Measurements from ENCODE around the gene TBC1D22B. TPM values are rescaled to one million over a fixed set of nuclear protein-coding genes. Genes with fewer than 3 reads are reported as not detected.

The TBC1D22B gene
- total RNA-seq, 4 donors from 2014 or later: 7.3 to 10.2 (median 8.6) TPM

DNA sequence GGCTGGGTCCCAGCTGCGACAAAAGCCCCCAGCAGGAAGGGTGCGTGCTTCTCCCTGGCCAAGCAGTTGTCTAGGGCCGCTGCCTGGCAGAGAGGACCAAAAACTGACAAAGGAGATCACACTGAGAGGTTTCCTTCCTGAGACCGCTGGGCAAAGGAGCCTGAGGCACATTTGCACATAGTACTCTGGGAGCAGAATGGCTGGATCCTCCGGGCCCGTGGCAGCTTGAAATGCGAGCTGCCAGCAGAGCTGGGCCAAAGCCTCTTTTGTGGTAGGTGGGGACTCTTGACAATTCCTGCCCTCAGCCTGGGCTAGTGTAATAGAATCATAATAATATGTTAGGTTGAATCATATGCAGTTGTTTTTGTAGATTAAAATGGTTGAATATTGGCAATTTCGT is 63.1 kb downstream of the TBC1D22B start:
- Histone ChIP-seq H3K27ac (replicated peaks in 1 of 4) (no peak overlapping the region), H3K36me3 (peaks cover 9 to 71% (median 69%) of the 10 kb centered on the region in 4 donors), H3K27me3 (no peaks in the 10 kb centered on the region), H3K9me3 (no peaks in the 10 kb centered on the region), H3K4me3 (no peak overlapping the region), H3K4me1 (peaks cover 0 to 18% (median 10%) of the 10 kb centered on the region in 4 donors)
- no peak for DNase-seq (ENCODE audit: extremely low spot score)
- WGBS: 92% methylated on average over 8 of the region's 8 CpGs
- intact Hi-C loops (cut with DNase I): no loop called here
- no peak for TF ChIP-seq POLR2A (IDR thresholded peaks at IDR 0.05; ENCODE audit: low read depth)
- no peak for TF ChIP-seq POLR2AphosphoS5 (IDR thresholded peaks at IDR 0.05)
- TF ChIP-seq, protein P1, sequence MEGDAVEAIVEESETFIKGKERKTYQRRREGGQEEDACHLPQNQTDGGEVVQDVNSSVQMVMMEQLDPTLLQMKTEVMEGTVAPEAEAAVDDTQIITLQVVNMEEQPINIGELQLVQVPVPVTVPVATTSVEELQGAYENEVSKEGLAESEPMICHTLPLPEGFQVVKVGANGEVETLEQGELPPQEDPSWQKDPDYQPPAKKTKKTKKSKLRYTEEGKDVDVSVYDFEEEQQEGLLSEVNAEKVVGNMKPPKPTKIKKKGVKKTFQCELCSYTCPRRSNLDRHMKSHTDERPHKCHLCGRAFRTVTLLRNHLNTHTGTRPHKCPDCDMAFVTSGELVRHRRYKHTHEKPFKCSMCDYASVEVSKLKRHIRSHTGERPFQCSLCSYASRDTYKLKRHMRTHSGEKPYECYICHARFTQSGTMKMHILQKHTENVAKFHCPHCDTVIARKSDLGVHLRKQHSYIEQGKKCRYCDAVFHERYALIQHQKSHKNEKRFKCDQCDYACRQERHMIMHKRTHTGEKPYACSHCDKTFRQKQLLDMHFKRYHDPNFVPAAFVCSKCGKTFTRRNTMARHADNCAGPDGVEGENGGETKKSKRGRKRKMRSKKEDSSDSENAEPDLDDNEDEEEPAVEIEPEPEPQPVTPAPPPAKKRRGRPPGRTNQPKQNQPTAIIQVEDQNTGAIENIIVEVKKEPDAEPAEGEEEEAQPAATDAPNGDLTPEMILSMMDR (IDR thresholded peaks at IDR 0.05): no peak
- TF ChIP-seq EP300 (IDR thresholded peaks at IDR 0.05): no peak

DNA sequence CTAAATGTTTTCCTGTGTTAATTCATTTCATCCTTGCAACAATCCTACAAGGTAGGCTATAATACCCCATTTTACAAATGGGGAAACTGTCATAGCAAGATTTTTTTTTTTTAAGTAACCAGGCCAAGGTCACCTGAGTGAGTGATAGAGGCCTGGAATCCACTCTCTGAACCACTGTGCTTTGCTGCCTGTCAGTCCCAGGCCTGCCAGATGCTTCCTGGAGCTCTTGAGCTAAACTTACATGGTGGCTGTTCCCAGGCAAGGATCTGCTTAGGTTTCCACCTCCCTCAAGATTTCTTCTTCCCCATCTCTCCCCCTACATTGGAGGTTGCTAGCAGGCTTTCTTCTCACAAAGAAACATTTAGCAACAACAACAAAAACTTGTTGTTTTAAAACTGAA is 63.5 kb downstream of the TBC1D22B start:
- Histone ChIP-seq H3K4me3 (no peak overlapping the region), H3K27me3 (no peaks in the 10 kb centered on the region), H3K9me3 (no peaks in the 10 kb centered on the region), H3K36me3 (peaks cover 9 to 67% (median 64%) of the 10 kb centered on the region in 4 donors), H3K27ac (replicated peaks in 1 of 4) (no peak overlapping the region), H3K4me1 (peaks cover 0 to 18% (median 12%) of the 10 kb centered on the region in 4 donors)
- DNase-seq (ENCODE audit: extremely low spot score): no peak
- intact Hi-C loops (cut with DNase I): no loop called here
- TF ChIP-seq EP300 (IDR thresholded peaks at IDR 0.05) (no peak), POLR2A (IDR thresholded peaks at IDR 0.05; ENCODE audit: low read depth) (no peak), POLR2AphosphoS5 (IDR thresholded peaks at IDR 0.05) (no peak)
- TF ChIP-seq, protein P1 (IDR thresholded peaks at IDR 0.05): no peak

DNA sequence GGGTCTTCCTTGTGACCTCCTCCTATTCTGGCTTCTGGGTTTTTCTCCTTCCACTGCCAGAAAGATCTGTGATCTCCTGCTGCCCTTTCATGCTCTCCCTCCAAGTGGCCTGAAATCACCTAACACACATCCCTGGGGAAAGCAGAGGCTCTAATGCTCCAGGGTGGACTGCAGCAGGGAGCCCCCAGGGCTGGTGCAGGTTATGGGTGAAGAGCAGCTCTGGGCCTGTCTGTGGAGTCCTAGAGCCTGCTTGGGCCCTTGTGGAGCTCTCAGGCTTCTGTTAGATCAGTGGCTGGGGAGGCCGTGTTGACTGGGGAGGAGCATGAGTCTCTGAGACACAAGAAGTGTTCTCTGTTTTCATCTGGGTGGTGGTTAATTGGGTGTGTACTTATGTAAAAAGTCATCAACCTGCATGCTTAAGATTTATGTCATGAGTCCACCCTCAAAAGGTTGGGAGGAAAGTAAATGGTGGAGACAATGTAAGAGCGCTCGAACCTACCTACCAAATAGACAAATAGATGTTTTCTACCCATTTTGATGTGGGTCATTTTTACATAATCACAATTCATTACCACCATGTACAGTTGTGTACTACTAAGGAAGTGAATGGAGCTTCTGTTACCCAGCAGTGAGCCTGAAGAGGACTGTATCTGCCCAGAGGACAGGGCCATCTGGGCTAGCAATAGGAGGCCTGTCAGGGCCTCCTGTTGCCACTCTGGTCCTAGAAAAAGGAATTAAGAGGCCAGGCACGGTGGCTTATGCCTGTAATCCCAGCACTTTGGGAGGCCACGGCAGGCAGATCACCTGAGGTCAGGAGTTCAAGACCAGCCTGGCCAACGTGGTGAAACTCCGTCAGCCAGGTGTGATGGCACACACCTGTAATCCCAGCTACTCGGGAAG is 64.2 kb downstream of the TBC1D22B start:
- H3K27ac ChIP-seq (replicated peaks in 1 of 4): no peak overlapping the region
- H3K9me3 ChIP-seq: no peaks in the 10 kb centered on the region
- H3K27me3 ChIP-seq: no peaks in the 10 kb centered on the region
- DNase-seq (ENCODE audit: extremely low spot score): no peak
- H3K4me1 ChIP-seq: peaks cover 0 to 18% (median 12%) of the 10 kb centered on the region in 4 donors
- intact Hi-C loops (cut with DNase I): no loop called here
- H3K36me3 ChIP-seq: peaks cover 9 to 60% (median 57%) of the 10 kb centered on the region in 4 donors
- no peak overlapping the region for H3K4me3 ChIP-seq
- TF ChIP-seq POLR2A (IDR thresholded peaks at IDR 0.05; ENCODE audit: low read depth): no peak
- no peak for TF ChIP-seq POLR2AphosphoS5 (IDR thresholded peaks at IDR 0.05)
- no peak for TF ChIP-seq EP300 (IDR thresholded peaks at IDR 0.05)
- TF ChIP-seq, protein P1 (IDR thresholded peaks at IDR 0.05): no peak
- WGBS: 81% methylated on average over 8 of the region's 8 CpGs

DNA sequence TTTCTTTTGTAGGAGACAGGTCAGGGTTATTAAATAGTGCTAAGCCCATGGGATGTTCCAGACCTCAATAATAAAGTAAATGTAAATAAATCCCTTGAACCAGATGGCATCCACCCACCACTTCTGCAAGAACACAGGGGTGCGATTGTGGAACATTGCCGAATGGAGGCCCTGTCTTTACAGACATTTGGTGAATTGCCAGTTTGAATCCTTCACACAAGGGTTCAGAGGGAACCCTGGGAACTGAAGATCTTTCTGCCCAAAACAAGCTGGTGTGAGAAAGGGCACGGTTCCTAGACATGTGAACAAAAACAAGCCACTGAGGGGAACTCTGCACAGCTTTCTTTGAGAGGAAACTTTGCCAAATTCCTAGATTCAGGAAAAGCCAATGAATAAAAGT is 66.0 kb downstream of the TBC1D22B start:
- H3K9me3 ChIP-seq: no peaks in the 10 kb centered on the region
- no peak overlapping the region for H3K4me3 ChIP-seq
- H3K4me1 ChIP-seq: peaks cover 0 to 18% (median 12%) of the 10 kb centered on the region in 4 donors
- H3K36me3 ChIP-seq: peaks cover 9 to 43% (median 39%) of the 10 kb centered on the region in 4 donors
- TF ChIP-seq, protein P1 (IDR thresholded peaks at IDR 0.05): no peak
- no peak for TF ChIP-seq POLR2A (IDR thresholded peaks at IDR 0.05; ENCODE audit: low read depth)
- no peak for TF ChIP-seq EP300 (IDR thresholded peaks at IDR 0.05)
- TF ChIP-seq POLR2AphosphoS5 (IDR thresholded peaks at IDR 0.05): no peak
- no peaks in the 10 kb centered on the region for H3K27me3 ChIP-seq
- peak overlapping the region in 1 of 4 donors; percentile 1 for H3K27ac ChIP-seq (replicated peaks in 1 of 4)
- WGBS: 25% methylated on average over 3 of the region's 3 CpGs
- DNase-seq (ENCODE audit: extremely low spot score): no peak
- intact Hi-C loops (cut with DNase I): no loop called here
